Measurements from ENCODE around the gene AMFR.

DNA sequence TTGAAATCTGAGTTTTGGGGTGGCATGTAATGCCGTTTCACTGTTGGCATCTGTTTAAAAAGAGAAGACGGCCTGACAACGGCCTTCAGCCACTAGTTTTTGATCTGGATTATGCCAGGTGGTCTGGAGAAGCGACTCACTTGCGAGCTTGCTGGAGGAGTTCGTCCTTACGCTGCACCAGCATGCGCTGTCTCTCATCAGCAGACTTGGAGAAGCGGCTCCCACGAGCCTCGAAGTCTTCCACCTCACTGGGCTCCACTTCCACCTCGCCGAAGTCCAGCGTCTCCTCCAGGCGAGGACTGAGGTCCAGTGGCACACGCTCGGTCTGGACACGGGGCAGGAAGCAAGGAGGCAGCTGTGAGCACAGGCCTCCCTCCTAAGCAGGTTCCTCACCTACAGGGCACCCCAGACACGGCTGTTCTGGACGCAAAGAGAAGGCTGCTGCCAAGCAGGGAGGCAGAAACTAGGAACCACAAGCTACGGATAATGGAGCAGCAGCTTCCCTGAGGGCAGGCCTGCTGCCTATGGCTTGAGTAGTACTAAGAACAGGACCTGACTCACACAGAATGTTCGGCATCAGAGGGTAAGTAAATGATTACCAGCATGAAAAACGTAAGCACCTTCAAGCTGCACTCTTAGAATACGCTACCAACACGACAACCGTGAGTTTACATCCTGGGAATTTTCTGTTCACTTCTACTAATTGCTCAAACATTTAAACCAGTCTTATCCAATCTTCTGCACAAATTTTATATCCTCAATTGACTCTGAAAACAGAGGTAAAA, 61.4 kb downstream of the AMFR start:
- no peak for TF ChIP-seq GATA2 (IDR thresholded peaks at IDR 0.05; ENCODE audit: low read depth, low read length)
- no peak for TF ChIP-seq GATA3 (IDR thresholded peaks at IDR 0.05; ENCODE audit: low read depth, low read length)
